Neutrophil (primary cell): ENCODE measurements around the gene PER3.

Source experiments
- H3K27ac ChIP-seq: fragments of 200-600 bp; sonication (generic); 2 replicates; pipeline ENCODE4 v1.5.1; 2016; ENCODE audit warnings: mild to moderate bottlenecking, moderate library complexity
- H3K27me3 ChIP-seq: fragments of 200-600 bp; sonication (generic); 2 replicates; pipeline ENCODE4 v1.6.0; 2016; ENCODE audit warnings: mild to moderate bottlenecking
- H3K36me3 ChIP-seq: fragments of 200-600 bp; sonication (generic); 2 replicates; pipeline ENCODE4 v1.5.1; 2017
- H3K4me1 ChIP-seq, 2 experiments: fragments of 200-600 bp in 1 of 2; sonication (generic) in 1 of 2; 1 replicate in 1 of 2; 2 replicates in 1 of 2; pipeline versions ENCODE4 v1.5.1 to v1.6.1; 2013 to 2016; ENCODE audit warnings: low read depth in 1 of 2, low read length in 1 of 2, mild to moderate bottlenecking in 1 of 2, moderate library complexity in 1 of 2; ENCODE audit not compliant: control insufficient read depth in 1 of 2, insufficient read depth in 1 of 2
- H3K4me3 ChIP-seq, 2 experiments: fragments of 200-600 bp in 1 of 2; sonication (generic) in 1 of 2; 1 replicate in 1 of 2; 2 replicates in 1 of 2; pipeline ENCODE4 v1.5.1; 2013 to 2016; ENCODE audit warnings: low read depth in 1 of 2, low read length in 1 of 2, mild to moderate bottlenecking in 1 of 2, moderate library complexity in 1 of 2
- H3K9me3 ChIP-seq: fragments of 200-600 bp; sonication (generic); 2 replicates; pipeline ENCODE4 v1.5.1; 2016
- TF ChIP-seq, protein P1 (sequence below): fragments of 200-600 bp; sonication (generic); IDR thresholded peaks from 2 replicates; pipeline ENCODE4 v1.5.1; 2016; ENCODE audit warnings: antibody characterized with exemption

The PER3 gene

DNA sequence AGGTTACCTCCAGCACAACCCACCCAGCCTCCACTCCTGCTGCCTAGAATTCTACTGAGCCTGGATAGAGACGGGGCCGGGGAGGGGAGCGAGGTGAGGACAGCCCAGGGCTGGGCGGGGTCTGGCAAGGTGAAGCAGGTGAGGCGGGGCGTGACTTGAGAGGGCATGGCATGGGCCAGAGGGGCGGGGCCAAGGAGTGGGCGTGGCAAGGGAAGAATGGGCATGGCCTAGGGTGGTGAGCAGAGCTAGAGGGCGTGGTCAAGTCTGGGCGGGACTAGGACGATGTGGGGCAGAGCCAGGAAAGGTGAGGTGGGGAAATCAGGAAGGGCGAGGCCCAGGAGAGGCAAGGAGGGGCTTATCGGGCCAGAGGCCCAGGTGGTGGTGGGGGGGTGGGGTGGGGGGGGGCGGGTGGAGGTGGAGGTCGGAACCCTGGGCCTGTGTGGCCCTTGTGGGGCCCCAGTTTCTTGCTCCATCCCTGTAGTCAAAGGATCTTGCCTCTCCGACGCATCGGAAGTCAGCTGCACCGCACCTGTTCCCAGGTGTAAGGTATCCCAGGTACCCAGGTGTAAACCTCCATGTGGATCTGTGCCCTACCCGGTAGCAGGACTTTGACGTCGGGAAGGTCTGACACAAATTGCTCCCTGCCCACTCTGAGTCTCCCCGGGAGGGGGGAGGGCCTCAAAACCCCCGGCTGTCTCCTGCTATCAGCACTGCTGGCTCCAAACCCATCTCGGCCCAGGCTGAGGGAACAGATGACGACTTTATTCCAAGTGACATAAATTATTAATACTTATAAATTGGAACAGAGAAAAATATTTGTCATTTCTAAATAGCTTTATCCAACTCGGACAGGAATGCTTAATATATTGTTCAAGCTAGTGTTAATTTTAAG, 101.7 kb downstream of the PER3 start:
- TF ChIP-seq, protein P1, sequence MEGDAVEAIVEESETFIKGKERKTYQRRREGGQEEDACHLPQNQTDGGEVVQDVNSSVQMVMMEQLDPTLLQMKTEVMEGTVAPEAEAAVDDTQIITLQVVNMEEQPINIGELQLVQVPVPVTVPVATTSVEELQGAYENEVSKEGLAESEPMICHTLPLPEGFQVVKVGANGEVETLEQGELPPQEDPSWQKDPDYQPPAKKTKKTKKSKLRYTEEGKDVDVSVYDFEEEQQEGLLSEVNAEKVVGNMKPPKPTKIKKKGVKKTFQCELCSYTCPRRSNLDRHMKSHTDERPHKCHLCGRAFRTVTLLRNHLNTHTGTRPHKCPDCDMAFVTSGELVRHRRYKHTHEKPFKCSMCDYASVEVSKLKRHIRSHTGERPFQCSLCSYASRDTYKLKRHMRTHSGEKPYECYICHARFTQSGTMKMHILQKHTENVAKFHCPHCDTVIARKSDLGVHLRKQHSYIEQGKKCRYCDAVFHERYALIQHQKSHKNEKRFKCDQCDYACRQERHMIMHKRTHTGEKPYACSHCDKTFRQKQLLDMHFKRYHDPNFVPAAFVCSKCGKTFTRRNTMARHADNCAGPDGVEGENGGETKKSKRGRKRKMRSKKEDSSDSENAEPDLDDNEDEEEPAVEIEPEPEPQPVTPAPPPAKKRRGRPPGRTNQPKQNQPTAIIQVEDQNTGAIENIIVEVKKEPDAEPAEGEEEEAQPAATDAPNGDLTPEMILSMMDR, result no peak
- Histone ChIP-seq H3K4me3 (no peak overlapping the region), H3K9me3 (no peaks in the 10 kb centered on the region), H3K4me1 (no peaks in the 10 kb centered on the region), H3K36me3 (no peaks in the 10 kb centered on the region), H3K27ac (no peak overlapping the region), H3K27me3 (peaks cover 74% of the 10 kb centered on the region)

DNA sequence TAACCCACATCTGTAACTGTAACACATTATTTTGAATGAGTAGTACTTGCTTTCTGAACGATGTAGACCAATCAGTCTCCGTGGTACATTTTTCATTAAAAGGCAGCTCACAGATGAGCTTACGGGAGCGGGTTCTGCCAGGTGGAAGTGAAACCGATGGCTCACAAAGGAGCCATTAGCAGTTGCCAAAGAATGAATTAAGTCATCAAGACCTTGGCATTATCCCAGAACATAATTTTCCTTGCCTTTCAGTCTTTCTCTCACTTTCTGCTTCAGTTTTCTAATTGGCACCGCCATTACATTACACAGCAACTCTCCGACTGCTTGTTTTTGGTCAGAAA, 102.3 kb downstream of the PER3 start:
- Histone ChIP-seq H3K4me1 (no peaks in the 10 kb centered on the region), H3K4me3 (no peak overlapping the region), H3K9me3 (no peaks in the 10 kb centered on the region), H3K27me3 (peaks cover 74% of the 10 kb centered on the region), H3K36me3 (no peaks in the 10 kb centered on the region), H3K27ac (no peak overlapping the region)
- TF ChIP-seq, protein P1, result no peak

DNA sequence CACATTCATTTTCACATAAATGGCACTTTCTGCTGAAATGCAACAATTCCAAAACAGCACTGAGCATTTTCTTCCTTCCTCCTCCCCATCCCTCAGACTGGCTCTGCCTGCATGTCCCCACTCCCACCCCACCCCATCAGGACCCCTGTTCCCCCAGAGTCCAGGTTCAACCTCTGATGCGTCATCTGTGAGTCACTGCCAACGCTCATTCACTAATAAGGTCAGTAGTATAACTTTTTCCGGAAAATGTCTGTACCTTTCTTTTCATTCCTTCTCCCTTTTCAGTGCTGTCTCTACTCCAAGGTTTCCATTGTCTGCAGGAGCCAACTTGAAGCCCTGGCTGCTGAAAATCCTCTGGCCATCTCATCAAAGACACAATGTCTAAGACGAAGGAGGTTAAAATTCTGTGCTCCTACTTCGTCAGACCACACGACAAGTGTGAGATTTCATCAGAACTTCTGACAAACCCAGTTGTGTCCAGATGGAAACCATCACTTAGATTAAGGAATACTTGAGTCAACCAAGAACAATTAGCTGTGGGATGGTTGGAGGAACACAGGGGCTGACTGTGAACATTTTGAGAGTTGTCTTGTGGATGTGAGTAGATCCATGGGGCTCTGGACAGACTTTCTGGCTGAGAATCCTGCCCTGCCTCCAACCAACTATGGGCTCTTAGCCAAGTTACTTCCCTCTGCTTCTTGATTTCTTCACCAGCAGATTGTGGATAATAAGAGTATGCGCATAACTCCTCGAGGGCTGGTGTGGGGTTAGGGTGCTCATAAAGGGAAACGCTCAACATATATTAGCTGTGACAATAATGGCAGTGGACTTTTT, 104.4 kb downstream of the PER3 start:
- H3K27ac ChIP-seq, result no peak overlapping the region
- no peaks in the 10 kb centered on the region for H3K9me3 ChIP-seq
- TF ChIP-seq, protein P1, result no peak

DNA sequence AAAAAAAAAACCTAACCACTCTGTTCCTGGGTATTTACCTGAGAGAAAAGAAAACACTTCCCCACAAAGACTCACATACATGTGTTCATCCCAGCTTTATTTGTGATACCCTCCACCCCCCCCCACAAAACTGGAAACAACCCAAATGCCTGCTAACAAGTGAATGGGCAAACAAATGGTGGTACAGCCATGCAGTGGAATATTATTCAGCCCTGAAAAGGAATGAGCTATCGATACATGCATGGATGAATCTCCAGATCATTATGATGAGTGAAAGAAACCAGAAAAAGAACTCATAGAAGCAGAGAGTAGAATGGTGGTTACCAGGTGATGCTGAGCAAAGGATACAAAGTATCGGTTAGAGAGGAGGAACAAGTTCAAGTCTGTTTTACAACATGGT, 106.8 kb downstream of the PER3 start:
- Histone ChIP-seq H3K4me1 (no peaks in the 10 kb centered on the region), H3K27ac (no peak overlapping the region), H3K36me3 (no peaks in the 10 kb centered on the region), H3K9me3 (no peaks in the 10 kb centered on the region), H3K27me3 (peaks cover 36% of the 10 kb centered on the region), H3K4me3 (no peak overlapping the region)
- TF ChIP-seq, protein P1, result no peak

More for the DNA sequence above, 104.4 kb downstream of the PER3 start:
- Histone ChIP-seq H3K4me3 (no peak overlapping the region), H3K27me3 (peaks cover 60% of the 10 kb centered on the region), H3K4me1 (no peaks in the 10 kb centered on the region), H3K36me3 (no peaks in the 10 kb centered on the region)

DNA sequence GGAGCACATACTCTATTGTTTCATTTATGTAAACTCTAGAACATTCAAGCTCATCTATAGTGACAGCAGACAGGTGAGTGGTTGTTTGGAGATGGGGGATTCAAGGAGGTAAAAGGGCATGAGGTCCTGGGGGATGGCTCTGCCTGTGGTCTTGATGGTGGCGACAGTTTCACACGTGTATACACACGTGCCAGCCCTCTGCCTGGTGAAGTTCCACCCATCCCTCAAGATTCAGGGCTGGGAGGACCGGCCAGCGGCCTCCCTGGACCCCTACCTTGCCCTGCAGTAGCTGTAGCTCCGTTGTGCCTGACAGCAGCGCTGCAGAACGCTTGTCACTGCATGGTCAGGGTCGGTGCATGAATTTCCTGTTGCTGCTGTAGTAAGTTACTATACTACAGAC, 107.7 kb downstream of the PER3 start:
- no peak overlapping the region for H3K27ac ChIP-seq
- no peaks in the 10 kb centered on the region for H3K4me1 ChIP-seq
- no peaks in the 10 kb centered on the region for H3K36me3 ChIP-seq
- H3K9me3 ChIP-seq, result no peaks in the 10 kb centered on the region
- TF ChIP-seq, protein P1, result no peak
- H3K4me3 ChIP-seq, result no peak overlapping the region
- H3K27me3 ChIP-seq, result peaks cover 27% of the 10 kb centered on the region
